ENCODE results near the gene KLHL20.
"Not testable (repeated sequence)": the region's sequence is repeated elsewhere in the genome, so short reads cannot be mapped to it uniquely, and the experiment has no call there.

The KLHL20 gene

DNA sequence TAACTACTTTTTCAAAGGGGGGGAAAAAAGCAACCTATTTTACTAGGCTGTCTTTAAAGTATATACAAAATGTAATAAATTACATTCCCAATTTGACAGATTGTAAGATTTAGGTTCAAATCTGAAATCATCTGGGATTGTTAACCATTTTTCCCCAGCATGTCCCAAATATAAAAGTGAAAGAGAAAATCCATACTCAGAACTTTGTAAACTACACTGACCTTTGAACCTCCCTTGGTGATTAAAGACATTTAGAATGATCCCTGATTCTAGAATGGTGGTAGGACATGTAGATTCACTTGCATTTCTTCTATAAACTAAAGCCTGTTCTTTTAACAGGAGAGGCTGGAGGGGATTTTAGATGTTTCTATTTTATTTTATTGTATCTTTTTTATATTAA lies 39.0 kb downstream of the KLHL20 start:
- DNase-seq: no peak

GRCh38 chr1:173757666-173758065 lies 42.9 kb downstream of the KLHL20 start:
- DNase-seq: no peak

DNA sequence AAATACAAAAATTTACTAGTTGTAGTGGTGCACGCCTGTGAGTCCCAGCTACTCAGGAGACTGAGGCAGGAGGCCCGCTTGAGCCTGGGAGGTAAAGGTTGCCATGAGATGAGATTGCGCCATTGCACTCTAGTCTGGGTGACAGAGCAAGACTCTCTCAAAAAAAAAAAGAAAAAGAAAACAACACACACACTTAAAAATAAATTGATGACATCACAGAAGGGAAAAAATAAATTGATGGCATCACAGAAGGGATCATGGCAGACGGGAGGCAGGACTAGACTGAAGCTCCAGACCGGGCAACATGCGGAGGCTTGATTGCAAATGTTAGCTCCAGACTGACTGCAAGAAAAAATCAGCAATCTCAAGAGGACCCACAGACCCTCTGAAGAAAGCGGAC lies 43.3 kb downstream of the KLHL20 start:
- no peak for DNase-seq

DNA sequence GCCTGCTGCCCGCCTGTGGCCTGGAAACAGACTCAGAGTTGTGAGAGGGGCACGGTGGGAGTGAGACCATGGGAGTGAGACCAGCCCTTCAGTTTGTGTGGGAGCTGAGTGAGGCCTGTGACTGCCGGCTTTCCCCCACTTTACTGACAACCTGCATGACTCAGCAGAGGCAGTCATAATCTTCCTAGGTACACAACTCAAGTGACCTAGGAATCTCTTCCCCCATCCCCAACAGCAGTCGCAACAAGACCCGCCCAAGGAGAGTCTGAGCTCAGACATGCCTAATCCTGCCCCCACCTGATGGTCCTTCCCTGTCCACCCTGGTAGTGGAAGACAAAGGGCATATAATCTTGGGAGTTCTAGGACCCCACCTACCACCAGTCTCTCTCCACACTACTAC lies 44.2 kb downstream of the KLHL20 start:
- DNase-seq: no peak

DNA sequence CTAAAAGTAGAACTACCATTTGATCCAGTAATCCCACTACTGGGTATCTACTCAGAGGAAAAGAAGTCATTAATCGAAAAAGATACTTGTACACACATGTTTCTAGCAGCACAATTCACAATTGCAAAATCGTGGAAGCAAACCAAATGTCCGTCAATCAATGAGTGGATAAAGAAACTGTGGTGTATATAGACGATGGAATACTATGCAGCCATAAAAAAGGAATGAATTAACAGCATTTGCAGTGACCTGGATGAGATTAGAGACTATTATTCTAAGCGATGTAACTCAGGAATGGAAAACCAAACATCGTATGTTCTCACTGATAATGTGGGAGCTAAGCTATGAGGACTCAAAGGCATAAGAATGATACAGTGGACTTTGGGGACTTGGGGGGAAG lies 49.5 kb downstream of the KLHL20 start:
- not testable (repeated sequence) for DNase-seq

- DNase-seq: no peak
Observed at GRCh38 chr1:173768206-173768605, 53.4 kb downstream of the KLHL20 start.

- DNase-seq: no peak
Observed at GRCh38 chr1:173768827-173769226, 54.0 kb downstream of the KLHL20 start.

DNA sequence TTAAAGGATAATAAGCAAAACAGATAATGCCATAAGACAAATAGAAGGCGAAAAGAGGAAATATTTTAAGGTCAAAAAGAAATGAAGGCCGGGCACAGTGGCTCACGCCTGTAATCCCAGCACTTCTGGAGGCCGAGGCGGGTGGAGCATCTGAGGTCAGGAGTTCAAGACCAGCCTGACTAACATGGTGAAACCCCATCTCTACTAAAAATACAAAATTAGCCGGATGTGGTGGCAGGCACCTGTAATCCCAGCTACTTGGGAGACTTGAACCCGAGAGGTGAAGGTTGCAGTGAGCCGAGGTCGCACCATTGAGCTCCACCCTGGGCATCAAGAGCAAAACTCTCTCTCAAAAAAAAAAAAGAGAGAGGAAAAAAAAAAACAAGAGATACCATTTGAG lies 55.5 kb downstream of the KLHL20 start:
- not testable (repeated sequence) for DNase-seq

GRCh38 chr1:173771560-173771959 lies 56.8 kb downstream of the KLHL20 start:
- no peak for DNase-seq

GRCh38 chr1:173775578-173776226 lies 60.9 kb downstream of the KLHL20 start:
- no peak for DNase-seq

DNA sequence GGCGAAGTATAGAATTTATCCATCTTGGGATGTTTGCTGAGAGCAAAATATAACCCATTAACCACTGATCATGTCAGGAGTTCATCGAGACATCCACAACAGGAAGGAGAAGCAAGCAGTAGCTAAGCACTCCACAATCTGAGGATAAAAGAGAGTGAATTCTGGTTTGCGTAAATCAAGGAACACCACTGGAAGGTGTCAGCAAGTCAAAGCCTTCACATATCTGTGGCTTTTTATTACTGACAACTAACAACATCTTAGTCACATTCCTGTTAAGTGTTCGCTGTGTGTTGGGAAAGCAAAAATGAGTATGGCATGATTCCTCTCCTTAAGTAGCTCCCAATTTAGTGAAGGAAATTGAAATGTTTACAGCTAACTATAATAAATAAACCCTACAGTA lies 65.2 kb downstream of the KLHL20 start:
- DNase-seq: no peak

GRCh38 chr1:173784997-173785396 lies 70.2 kb downstream of the KLHL20 start:
- no peak for DNase-seq

DNA sequence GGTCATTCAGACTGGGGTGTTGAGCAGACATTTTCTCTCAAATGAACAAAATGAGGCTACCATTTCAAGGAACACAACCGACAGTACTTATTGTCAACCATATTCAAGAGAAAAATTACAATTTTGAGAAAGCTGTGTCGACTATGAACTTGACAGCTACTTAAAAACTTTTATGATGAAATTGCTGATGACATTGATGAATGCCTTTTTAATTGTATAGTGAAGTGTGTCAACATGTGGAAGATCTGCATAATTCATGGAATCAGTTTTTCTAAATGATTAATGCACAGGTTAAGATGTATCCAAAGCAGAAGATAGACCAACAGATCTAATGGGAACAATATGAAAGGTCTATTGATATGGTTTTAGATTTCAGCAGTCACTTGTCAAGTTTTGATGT lies 75.1 kb downstream of the KLHL20 start:
- no peak for DNase-seq

DNA sequence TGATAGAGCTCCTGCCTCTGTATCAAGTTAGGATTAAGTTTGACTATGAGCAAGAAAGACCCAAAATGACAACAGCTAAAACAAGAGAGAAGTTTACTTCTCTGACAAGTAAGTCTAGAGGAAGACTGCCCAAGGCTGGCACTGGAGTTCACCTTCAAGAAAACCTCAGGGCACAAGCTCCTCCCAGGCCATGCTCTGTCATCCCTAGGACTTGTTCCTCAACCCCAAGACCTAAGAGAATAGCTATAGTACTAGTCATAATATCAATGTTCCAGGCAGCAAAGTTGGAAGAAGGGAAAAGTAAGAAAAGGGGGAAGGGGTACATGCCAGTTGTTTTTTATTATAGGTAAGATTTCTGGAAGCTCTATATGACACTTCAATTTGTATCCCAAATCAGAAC lies 83.3 kb downstream of the KLHL20 start:
- no peak for DNase-seq

GRCh38 chr1:173799995-173800394 lies 85.2 kb downstream of the KLHL20 start:
- DNase-seq: not testable (repeated sequence)

- DNase-seq: no peak
Observed at GRCh38 chr1:173802961-173803360, 88.2 kb downstream of the KLHL20 start.

DNA sequence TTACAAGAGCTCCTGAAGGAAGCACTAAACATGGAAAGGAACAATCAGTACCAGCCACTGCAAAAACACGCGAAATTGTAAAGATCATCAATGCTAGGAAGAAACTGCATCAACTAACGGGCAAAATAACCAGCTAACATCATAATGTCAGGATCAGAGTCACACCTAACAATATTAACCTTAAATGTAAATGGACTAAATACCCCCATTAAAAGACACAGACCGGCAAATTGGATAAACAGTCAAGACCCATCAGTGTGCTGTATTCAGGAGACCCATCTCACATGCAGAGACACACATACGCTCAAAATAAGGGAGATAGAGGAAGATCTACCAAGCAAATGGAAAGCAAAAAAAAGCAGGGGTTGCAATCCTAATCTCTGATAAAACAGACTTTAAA lies 98.9 kb downstream of the KLHL20 start:
- not testable (repeated sequence) for DNase-seq

DNA sequence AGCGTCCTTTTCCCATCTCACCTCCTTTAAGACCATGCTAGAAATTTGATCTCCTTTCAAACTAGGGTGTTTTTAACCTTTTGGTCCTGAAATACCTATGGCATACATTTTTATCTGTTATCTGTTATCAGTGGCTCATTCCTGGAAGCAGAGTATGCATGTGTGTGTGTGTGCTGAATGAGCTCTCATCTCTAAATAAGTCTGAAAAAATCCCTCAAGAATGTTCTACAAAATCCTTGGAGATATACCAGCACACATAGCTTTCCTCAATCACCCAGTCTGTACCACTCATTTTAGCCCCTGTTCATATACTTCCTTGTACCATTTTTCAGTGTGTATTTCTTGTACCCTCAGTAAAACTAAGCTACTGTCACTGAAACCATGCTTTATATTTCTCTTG lies 103.7 kb downstream of the KLHL20 start:
- no peak for DNase-seq

DNA sequence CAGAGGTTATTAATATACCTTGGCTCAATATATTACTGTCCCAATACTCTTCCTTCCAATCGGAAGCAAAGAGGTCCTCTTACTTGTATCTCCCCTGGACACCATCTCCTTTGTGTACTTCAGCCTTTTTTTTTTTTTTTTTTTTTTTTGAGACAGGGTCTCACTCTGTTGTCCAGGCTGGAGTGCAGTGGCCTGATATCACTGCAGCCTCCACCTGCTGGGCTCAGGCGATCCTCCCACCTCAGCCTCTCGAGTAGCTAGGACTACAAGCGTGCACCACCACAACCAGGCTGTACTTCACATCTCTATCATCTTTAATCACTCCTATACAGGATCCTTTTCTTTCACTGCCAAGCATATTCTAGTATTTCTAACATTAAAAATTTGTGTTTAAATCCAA lies 106.9 kb downstream of the KLHL20 start:
- DNase-seq: no peak

GRCh38 chr1:173823781-173824314 lies 109.1 kb downstream of the KLHL20 start:
- DNase-seq: peak in 1 of 6 experiments; percentile 72

DNA sequence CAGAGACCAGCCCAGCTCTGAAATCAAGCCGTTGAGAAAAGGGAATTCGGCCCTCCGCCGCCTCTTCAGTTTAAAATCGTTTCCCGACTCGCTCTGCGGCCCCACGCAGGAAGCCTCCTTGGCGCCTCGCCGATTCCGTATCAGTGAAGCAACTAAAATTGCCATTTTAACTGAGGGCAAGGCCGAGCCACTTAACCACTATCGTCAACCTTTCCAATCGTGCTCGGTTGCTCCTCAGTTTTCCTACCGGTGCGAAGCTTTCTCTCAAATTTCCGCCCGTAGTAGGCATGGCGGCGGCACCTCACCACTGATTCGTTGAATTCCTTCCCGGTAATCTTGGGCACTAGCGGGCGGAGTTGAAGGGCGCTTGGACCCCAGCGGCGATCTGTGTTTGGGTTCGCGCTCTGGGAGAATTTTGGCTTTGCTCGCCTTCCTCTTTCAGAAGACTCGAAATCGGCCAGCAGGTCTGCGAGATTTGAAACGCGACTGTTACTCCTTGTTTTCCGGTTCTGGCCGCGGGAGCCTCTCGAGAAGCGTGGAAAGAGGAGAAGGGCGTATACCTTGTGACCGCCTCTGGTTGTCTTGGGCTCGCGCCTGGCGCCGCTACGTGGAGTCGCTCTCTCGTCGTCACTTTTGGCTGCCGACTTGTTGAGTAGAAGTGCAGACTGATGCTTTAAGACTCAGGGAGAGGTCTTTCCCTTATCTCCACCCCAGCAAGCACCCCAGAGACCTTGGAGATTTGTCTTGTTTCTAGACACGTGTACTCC lies 109.7 kb downstream of the KLHL20 start, which contains the start of the genes CENPL and DARS2:
CENPL (minus strand) TSS at position 569 of the 767 bp plus-strand sequence. CDS start 13,584 bp downstream, outside the sequence.
DARS2 (plus strand) TSS at position 359 of the 767 bp plus-strand sequence. CDS start 557 bp downstream, outside the sequence.
- DNase-seq: peak; percentile 84 to 92 (median 90)

DNA sequence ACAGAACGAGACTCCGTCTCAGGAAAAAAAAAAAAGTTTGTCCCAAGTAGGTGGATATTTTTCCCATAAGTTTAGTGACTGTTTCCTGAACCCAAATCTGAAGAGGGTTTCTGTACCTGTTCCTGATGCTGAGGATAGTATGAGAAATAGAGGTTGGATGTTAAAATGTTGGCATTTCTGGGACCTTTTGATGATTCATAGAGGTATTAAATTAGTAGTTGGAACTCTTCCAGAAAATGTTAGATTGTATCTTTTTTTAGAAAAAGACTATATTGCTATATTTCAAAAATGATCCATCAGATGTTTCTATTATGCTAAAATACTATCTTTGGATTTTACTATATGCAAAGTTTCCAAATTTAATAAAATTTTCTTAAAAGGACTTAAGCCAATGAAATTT lies 112.8 kb downstream of the KLHL20 start:
- DNase-seq: no peak

- DNase-seq: no peak
Observed at GRCh38 chr1:173832748-173833147, 118.0 kb downstream of the KLHL20 start.

Measured in stimulated activated naive CD4-positive, alpha-beta T cell (primary cell).